Neural cell (in vitro differentiated cells): ENCODE results near the gene HRH2. TPM values are rescaled to one million over a fixed set of nuclear protein-coding genes. Genes with fewer than 3 reads are reported as not detected.

ENCODE experiments used
- H2AFZ ChIP-seq: fragments of 200-600, 300-800 bp; sonication (generic), shearing (Covaris generic); 2 replicates; pipeline ENCODE4 v1.6.0; 2014; ENCODE audit warnings: low read depth, mild to moderate bottlenecking, antibody characterized with exemption, low read length, moderate library complexity
- H3F3A ChIP-seq: fragments of 200-600 bp; shearing (Covaris generic); 2 replicates; pipeline ENCODE4 v1.6.1; 2016; ENCODE audit warnings: mild to moderate bottlenecking, moderate library complexity, mixed read lengths, antibody characterized with exemption, low read length; ENCODE audit not compliant: insufficient read depth, poor library complexity, severe bottlenecking
- H3K27ac ChIP-seq: fragments of 200-600, 300-800 bp; sonication (generic), shearing (Covaris generic); 2 replicates; pipeline ENCODE4 v1.5.1; 2014; ENCODE audit warnings: mild to moderate bottlenecking, low read length, moderate library complexity
- H3K27me3 ChIP-seq: fragments of 300-800, 200-600 bp; sonication (generic), shearing (Covaris generic); 2 replicates; pipeline ENCODE4 v1.6.0; 2014; ENCODE audit warnings: mild to moderate bottlenecking, low read depth, low read length, moderate library complexity; ENCODE audit not compliant: insufficient read depth
- H3K36me3 ChIP-seq: fragments of 300-800, 200-600 bp; sonication (generic), shearing (Covaris generic); 2 replicates; pipeline ENCODE4 v1.5.1; 2014; ENCODE audit warnings: mild to moderate bottlenecking, antibody characterized with exemption, low read length, moderate library complexity; ENCODE audit not compliant: insufficient read depth
- H3K4me2 ChIP-seq: fragments of 300-800, 200-600 bp; sonication (generic), shearing (Covaris generic); 2 replicates; pipeline ENCODE4 v1.6.0; 2014; ENCODE audit warnings: mild to moderate bottlenecking, low read length
- H3K4me3 ChIP-seq: fragments of 300-800, 200-600 bp; sonication (generic), shearing (Covaris generic); 2 replicates; pipeline ENCODE4 v1.5.1; 2014; ENCODE audit warnings: mild to moderate bottlenecking, low read length, moderate library complexity
- H3K79me2 ChIP-seq: fragments of 200-600 bp; shearing (Covaris generic); replicated peaks from 2 replicates; pipeline ENCODE4 v1.6.0; 2014; ENCODE audit warnings: mild to moderate bottlenecking, low read length, moderate library complexity; ENCODE audit not compliant: insufficient read depth
- H3K9ac ChIP-seq: fragments of 300-800, 200-600 bp; sonication (generic), shearing (Covaris generic); 2 replicates; pipeline ENCODE4 v1.6.1; 2016; ENCODE audit warnings: mild to moderate bottlenecking, low read length, mixed read lengths
- H3K9me2 ChIP-seq: fragments of 200-600 bp; shearing (Covaris generic); 2 replicates; pipeline ENCODE4 v1.6.1; 2016; ENCODE audit warnings: mild to moderate bottlenecking, low read length, mixed read lengths; ENCODE audit not compliant: insufficient read depth
- H3K9me3 ChIP-seq: fragments of 200-600, 300-800 bp; sonication (generic), shearing (Covaris generic); 2 replicates; pipeline ENCODE4 v1.6.1; 2016; ENCODE audit warnings: mild to moderate bottlenecking, mixed run types, low read length, moderate library complexity, mixed read lengths
- H4K20me1 ChIP-seq: fragments of 200-600 bp; shearing (Covaris generic); 2 replicates; pipeline ENCODE4 v1.6.1; 2016; ENCODE audit warnings: mild to moderate bottlenecking, mixed run types; ENCODE audit not compliant: insufficient read depth
- EP300 ChIP-seq: fragments of 450-650 bp; conservative IDR thresholded peaks from 2 replicates; pipeline ENCODE4 v1.6.1; 2014; ENCODE audit warnings: antibody characterized with exemption, mild to moderate bottlenecking, moderate library complexity; ENCODE audit not compliant: poor library complexity, severe bottlenecking
- EZH2 ChIP-seq: fragments of 200-600, 300-800 bp; shearing (Covaris generic), sonication (generic); IDR thresholded peaks from 2 replicates; pipeline ENCODE4 v1.6.1; 2014; ENCODE audit warnings: antibody characterized with exemption, low read length, borderline replicate concordance, mild to moderate bottlenecking; ENCODE audit not compliant: insufficient read depth, poor library complexity, severe bottlenecking
- MXI1 ChIP-seq: fragments of 450-650 bp; conservative IDR thresholded peaks from 2 replicates; pipeline ENCODE4 v1.6.1; 2014; ENCODE audit warnings: antibody characterized with exemption, mild to moderate bottlenecking; ENCODE audit not compliant: poor library complexity, severe bottlenecking
- POLR2AphosphoS5 ChIP-seq: IDR thresholded peaks from 2 replicates; pipeline ENCODE4 v1.6.1; 2012
- RAD21 ChIP-seq: fragments of 450-650 bp; conservative IDR thresholded peaks from 2 replicates; pipeline ENCODE4 v1.6.1; 2014; ENCODE audit warnings: antibody characterized with exemption, mild to moderate bottlenecking, moderate library complexity
- REST ChIP-seq: IDR thresholded peaks from 2 replicates; pipeline ENCODE4 v1.6.1; 2012; ENCODE audit warnings: borderline replicate concordance
- SMC3 ChIP-seq: fragments of 450-650 bp; conservative IDR thresholded peaks from 2 replicates; pipeline ENCODE4 v1.6.1; 2014; ENCODE audit warnings: antibody characterized with exemption, mild to moderate bottlenecking, moderate library complexity; ENCODE audit not compliant: poor library complexity
- TAF1 ChIP-seq: IDR thresholded peaks from 2 replicates; pipeline ENCODE4 v1.6.1; 2012; ENCODE audit warnings: low read depth
- polyA plus RNA-seq: library from polyadenylated mRNA; depleted of rRNA; stranded (reverse); fragments of >200 nt; gene quantifications from 2 replicates; pipeline ENCODE4 v1.2.3, GENCODE V29; 2014
- TF ChIP-seq, protein P1 (sequence below): fragments of 450-650 bp; IDR thresholded peaks from 2 replicates; pipeline ENCODE4 v1.5.1; 2014; ENCODE audit warnings: antibody characterized with exemption, mild to moderate bottlenecking, moderate library complexity; ENCODE audit not compliant: poor library complexity, severe bottlenecking

HRH2 gene
- polyA plus RNA-seq, 1 donor from 2014 or later = 0.09 TPM

- TF ChIP-seq TAF1 = no peak
- no peak for TF ChIP-seq EP300
- no peak for TF ChIP-seq MXI1
- TF ChIP-seq SMC3 = no peak
- TF ChIP-seq, protein P1, sequence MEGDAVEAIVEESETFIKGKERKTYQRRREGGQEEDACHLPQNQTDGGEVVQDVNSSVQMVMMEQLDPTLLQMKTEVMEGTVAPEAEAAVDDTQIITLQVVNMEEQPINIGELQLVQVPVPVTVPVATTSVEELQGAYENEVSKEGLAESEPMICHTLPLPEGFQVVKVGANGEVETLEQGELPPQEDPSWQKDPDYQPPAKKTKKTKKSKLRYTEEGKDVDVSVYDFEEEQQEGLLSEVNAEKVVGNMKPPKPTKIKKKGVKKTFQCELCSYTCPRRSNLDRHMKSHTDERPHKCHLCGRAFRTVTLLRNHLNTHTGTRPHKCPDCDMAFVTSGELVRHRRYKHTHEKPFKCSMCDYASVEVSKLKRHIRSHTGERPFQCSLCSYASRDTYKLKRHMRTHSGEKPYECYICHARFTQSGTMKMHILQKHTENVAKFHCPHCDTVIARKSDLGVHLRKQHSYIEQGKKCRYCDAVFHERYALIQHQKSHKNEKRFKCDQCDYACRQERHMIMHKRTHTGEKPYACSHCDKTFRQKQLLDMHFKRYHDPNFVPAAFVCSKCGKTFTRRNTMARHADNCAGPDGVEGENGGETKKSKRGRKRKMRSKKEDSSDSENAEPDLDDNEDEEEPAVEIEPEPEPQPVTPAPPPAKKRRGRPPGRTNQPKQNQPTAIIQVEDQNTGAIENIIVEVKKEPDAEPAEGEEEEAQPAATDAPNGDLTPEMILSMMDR = no peak
- TF ChIP-seq POLR2AphosphoS5 = no peak
- TF ChIP-seq REST = no peak
- no peak for TF ChIP-seq EZH2
- no peak for TF ChIP-seq RAD21
- Histone ChIP-seq H3K4me3 (no peak overlapping the region), H3F3A (no peaks in the 10 kb centered on the region), H3K9me3 (no peaks in the 10 kb centered on the region), H3K79me2 (no peaks in the 10 kb centered on the region), H3K9me2 (no peaks in the 10 kb centered on the region), H3K4me2 (no peak overlapping the region), H3K27ac (no peak overlapping the region), H4K20me1 (no peaks in the 10 kb centered on the region), H3K36me3 (no peaks in the 10 kb centered on the region), H3K27me3 (no peaks in the 10 kb centered on the region), H3K9ac (no peak overlapping the region), H2AFZ (no peak overlapping the region)
Observed at GRCh38 chr5:175675873-175676272, 18.0 kb downstream of the HRH2 start.

- no peak overlapping the region for H3K4me2 ChIP-seq
- no peaks in the 10 kb centered on the region for H3K36me3 ChIP-seq
- no peaks in the 10 kb centered on the region for H3K79me2 ChIP-seq
- H3F3A ChIP-seq = no peaks in the 10 kb centered on the region
- TF ChIP-seq REST = no peak
- no peak for TF ChIP-seq MXI1
- no peak for TF ChIP-seq TAF1
- TF ChIP-seq POLR2AphosphoS5 = no peak
- no peak for TF ChIP-seq RAD21
- TF ChIP-seq, protein P1 = no peak
- no peak for TF ChIP-seq EZH2
- TF ChIP-seq SMC3 = no peak
- H3K27me3 ChIP-seq = no peaks in the 10 kb centered on the region
- H3K9me2 ChIP-seq = no peaks in the 10 kb centered on the region
- no peaks in the 10 kb centered on the region for H4K20me1 ChIP-seq
- no peak overlapping the region for H3K4me3 ChIP-seq
- H3K27ac ChIP-seq = no peak overlapping the region
- H3K9ac ChIP-seq = no peak overlapping the region
- no peaks in the 10 kb centered on the region for H3K9me3 ChIP-seq
- H2AFZ ChIP-seq = no peak overlapping the region
Observed at GRCh38 chr5:175677571-175677970, 19.7 kb downstream of the HRH2 start.
